DMS 273 treated with DMSO at 0.1 percent for 48 hours (cell line): ENCODE measurements around the gene SUN3.
"Not testable (repeated sequence)": the region's sequence is repeated elsewhere in the genome, so short reads cannot be mapped to it uniquely, and the experiment has no call there.

Experiments used
- DNase-seq: peaks from one replicate; lab custom pipeline; 2025; lab: John Stamatoyannopoulos, UW

SUN3 gene

GRCh38 chr7:47943676-47944474, 85.0 kb downstream of the SUN3 start:
- no peak for DNase-seq

- not testable (repeated sequence) for DNase-seq
Measured at GRCh38 chr7:47942651-47943050, 86.3 kb downstream of the SUN3 start.

- DNase-seq, result no peak
Measured at GRCh38 chr7:47942132-47942531, 86.8 kb downstream of the SUN3 start.

DNA sequence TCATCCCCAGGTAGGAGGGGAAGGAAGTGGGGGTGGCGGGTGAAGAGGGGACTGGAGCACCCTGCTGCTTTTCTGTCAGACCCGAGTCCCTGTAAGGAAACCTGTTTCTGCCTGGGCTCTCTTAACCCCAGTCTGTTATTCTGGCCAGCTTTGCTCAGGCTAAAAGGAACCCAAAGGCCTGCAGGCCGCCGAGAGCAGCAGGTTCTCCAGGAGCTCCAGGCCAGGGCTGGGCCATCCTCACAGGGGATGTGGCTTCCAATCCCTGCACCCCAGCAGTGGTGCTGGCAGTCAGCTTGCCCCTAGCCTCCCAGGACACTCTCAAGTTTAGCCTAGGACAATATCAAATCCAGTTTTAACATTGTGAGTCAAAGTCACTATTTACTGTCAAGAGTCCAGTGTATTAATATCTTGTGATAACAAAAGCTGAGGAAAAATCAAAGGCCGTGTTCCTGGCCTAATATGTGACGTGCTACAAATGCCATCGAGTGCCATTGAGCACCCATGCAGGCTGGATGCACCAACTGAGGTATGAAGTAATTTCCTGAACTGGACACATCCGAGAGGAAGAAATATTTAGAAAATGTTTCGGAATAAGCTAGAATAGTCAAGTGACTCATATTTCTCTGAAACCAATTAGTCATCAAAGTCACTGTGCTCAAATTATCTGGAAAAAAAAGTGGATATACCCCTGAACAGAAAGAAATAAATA, 87.6 kb downstream of the SUN3 start:
- DNase-seq, result no peak

GRCh38 chr7:47940088-47941013, 88.6 kb downstream of the SUN3 start:
- no peak for DNase-seq

GRCh38 chr7:47939425-47940036, 89.4 kb downstream of the SUN3 start:
- DNase-seq, result no peak

- no peak for DNase-seq
Measured at GRCh38 chr7:47938574-47939165, 90.2 kb downstream of the SUN3 start.

DNA sequence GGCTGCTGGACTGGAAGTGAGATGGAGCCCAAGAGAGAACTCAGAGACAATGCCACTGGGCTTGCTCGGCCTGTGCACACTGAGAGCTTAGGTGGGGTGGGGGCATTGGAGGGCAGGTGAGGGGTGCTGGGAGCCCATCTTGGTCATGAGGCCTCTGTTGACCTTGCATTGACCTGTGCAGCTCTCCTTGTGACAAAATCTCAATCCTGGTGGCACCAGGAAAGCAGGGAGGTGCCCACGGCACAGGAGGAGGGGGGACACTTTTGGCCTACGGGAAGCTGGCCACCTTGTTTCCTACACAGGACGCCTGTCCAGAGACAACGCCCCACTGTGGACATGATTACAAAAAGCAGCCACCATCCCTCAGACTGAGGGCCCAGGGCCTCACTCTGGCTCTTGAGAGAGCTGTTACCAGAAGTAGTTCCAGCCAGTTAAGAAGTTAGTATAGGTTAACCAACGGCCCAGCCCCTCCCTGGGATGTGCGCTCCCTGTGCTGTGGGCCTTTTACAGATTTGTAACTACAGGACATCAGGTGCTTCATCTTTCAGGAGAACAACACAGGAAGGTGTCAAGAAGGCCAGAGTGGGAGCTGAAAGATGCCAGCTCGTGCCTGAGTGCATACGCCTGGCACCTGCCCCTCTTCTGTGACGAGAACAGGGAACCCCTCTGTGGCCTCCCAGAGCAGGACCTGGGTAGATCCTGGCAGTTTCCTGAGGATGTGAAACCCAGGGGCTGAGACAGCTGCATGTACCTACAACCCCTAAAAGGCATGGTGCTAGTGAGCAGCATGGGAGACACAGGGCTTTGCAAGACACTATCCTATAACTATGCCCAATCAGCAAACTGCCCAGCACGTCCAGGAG, 91.0 kb downstream of the SUN3 start:
- DNase-seq, result no peak
